ENCODE results near the gene NCDN.
"Not testable (repeated sequence)": the region's sequence is repeated elsewhere in the genome, so short reads cannot be mapped to it uniquely, and the experiment has no call there.

The NCDN gene

GRCh38 chr1:35574655-35575415, 17.2 kb downstream of the NCDN start:
- Histone ChIP-seq H3K27ac (no peak overlapping the region), H3K4me1 (no peaks in the 10 kb centered on the region), H3K9ac (no peak overlapping the region), H3K27me3 (ENCODE audit: control insufficient read depth, insufficient read depth, low read length) (peaks cover 3% of the 10 kb centered on the region), H3K4me2 (ENCODE audit: low read length) (no peak overlapping the region), H3K4me3 (ENCODE audit: low read depth, low read length) (no peak overlapping the region), H3K79me2 (no peaks in the 10 kb centered on the region), H2AFZ (no peak overlapping the region), H3K36me3 (ENCODE audit: control insufficient read depth, insufficient read depth, low read length) (no peaks in the 10 kb centered on the region), H3K9me3 (ENCODE audit: control insufficient read depth, low read length) (no peaks in the 10 kb centered on the region)
- TF ChIP-seq CTCF (IDR thresholded peaks at IDR 0.05): no peak

- Histone ChIP-seq H3K4me1 (no peaks in the 10 kb centered on the region), H2AFZ (no peak overlapping the region), H3K79me2 (no peaks in the 10 kb centered on the region), H3K4me3 (ENCODE audit: low read depth, low read length) (no peak overlapping the region), H3K9me3 (ENCODE audit: control insufficient read depth, low read length) (no peaks in the 10 kb centered on the region), H3K27ac (no peak overlapping the region), H3K4me2 (ENCODE audit: low read length) (no peak overlapping the region), H3K27me3 (ENCODE audit: control insufficient read depth, insufficient read depth, low read length) (peaks cover 3% of the 10 kb centered on the region), H3K36me3 (ENCODE audit: control insufficient read depth, insufficient read depth, low read length) (no peaks in the 10 kb centered on the region), H3K9ac (no peak overlapping the region)
- TF ChIP-seq CTCF (IDR thresholded peaks at IDR 0.05): no peak
Measured at GRCh38 chr1:35575416-35575958, 17.9 kb downstream of the NCDN start.

GRCh38 chr1:35576061-35576765, 18.6 kb downstream of the NCDN start:
- Histone ChIP-seq H3K9me3 (ENCODE audit: control insufficient read depth, low read length) (no peaks in the 10 kb centered on the region), H3K27ac (no peak overlapping the region), H3K4me1 (no peaks in the 10 kb centered on the region), H3K4me3 (ENCODE audit: low read depth, low read length) (no peak overlapping the region), H2AFZ (no peak overlapping the region), H3K9ac (no peak overlapping the region), H3K36me3 (ENCODE audit: control insufficient read depth, insufficient read depth, low read length) (no peaks in the 10 kb centered on the region), H3K27me3 (ENCODE audit: control insufficient read depth, insufficient read depth, low read length) (peaks cover 3% of the 10 kb centered on the region), H3K79me2 (no peaks in the 10 kb centered on the region), H3K4me2 (ENCODE audit: low read length) (no peak overlapping the region)
- TF ChIP-seq CTCF (IDR thresholded peaks at IDR 0.05): no peak

- not testable (repeated sequence) for H3K27me3 ChIP-seq (ENCODE audit: control insufficient read depth, insufficient read depth, low read length); H3K36me3 ChIP-seq (ENCODE audit: control insufficient read depth, insufficient read depth, low read length); H3K4me1 ChIP-seq; H3K9ac ChIP-seq; H3K27ac ChIP-seq; H3K4me2 ChIP-seq (ENCODE audit: low read length); H3K79me2 ChIP-seq; H2AFZ ChIP-seq; H3K4me3 ChIP-seq (ENCODE audit: low read depth, low read length); H3K9me3 ChIP-seq (ENCODE audit: control insufficient read depth, low read length)
Measured at GRCh38 chr1:35576766-35577070, 19.1 kb downstream of the NCDN start.

- H3K9ac ChIP-seq: no peak overlapping the region
- H3K79me2 ChIP-seq: no peaks in the 10 kb centered on the region
- no peaks in the 10 kb centered on the region for H3K36me3 ChIP-seq (ENCODE audit: control insufficient read depth, insufficient read depth, low read length)
- no peaks in the 10 kb centered on the region for H3K4me1 ChIP-seq
- H3K27ac ChIP-seq: no peak overlapping the region
- peak overlapping the region; percentile 31 for H3K4me3 ChIP-seq (ENCODE audit: low read depth, low read length)
- H3K9me3 ChIP-seq (ENCODE audit: control insufficient read depth, low read length): no peaks in the 10 kb centered on the region
- peak overlapping the region; percentile 59 for H2AFZ ChIP-seq
- peak overlapping the region; percentile 63 for H3K4me2 ChIP-seq (ENCODE audit: low read length)
- no peak for TF ChIP-seq CTCF (IDR thresholded peaks at IDR 0.05)
- peaks cover 3% of the 10 kb centered on the region for H3K27me3 ChIP-seq (ENCODE audit: control insufficient read depth, insufficient read depth, low read length)
Measured at GRCh38 chr1:35577071-35577998, 19.7 kb downstream of the NCDN start.

Data from parathyroid adenoma (tissue), 2 donors.